DND-41 (cell line): Measurements from ENCODE around the gene RPAIN.
A peak's percentile ranks its signal among the peaks of the same experiment; 100 is the strongest.

Experiments used
- ATAC-seq: fragments of 200-7000 bp; cut with Tn5 transposase; 3 replicates; pipeline ENCODE4 v1.9.1; 2021; ENCODE audit warnings: low read depth; ENCODE audit not compliant: insufficient read depth
- DNase-seq: peaks from one replicate; pipeline ENCODE4 v3.0.0-alpha.2; 2020
- H2AFZ ChIP-seq: 2 replicates; pipeline ENCODE4 v1.6.0; 2012; ENCODE audit warnings: low read depth, low read length
- H3K27ac ChIP-seq: 2 replicates; pipeline ENCODE4 v1.5.1; 2012; ENCODE audit warnings: low read length, inconsistent platforms
- H3K27me3 ChIP-seq: fragments of 200-600 bp; sonication (generic); 2 replicates; pipeline ENCODE4 v1.6.0; 2012; ENCODE audit warnings: low read length, mild to moderate bottlenecking, inconsistent platforms; ENCODE audit not compliant: insufficient read depth, poor library complexity
- H3K36me3 ChIP-seq: 2 replicates; pipeline ENCODE4 v1.5.1; 2012; ENCODE audit warnings: low read length, inconsistent platforms; ENCODE audit not compliant: insufficient read depth
- H3K4me1 ChIP-seq: 2 replicates; pipeline ENCODE4 v1.5.1; 2012; ENCODE audit warnings: mild to moderate bottlenecking, low read length; ENCODE audit not compliant: insufficient read depth
- H3K4me2 ChIP-seq: 2 replicates; pipeline ENCODE4 v1.6.0; 2012; ENCODE audit warnings: mild to moderate bottlenecking, moderate library complexity, low read length, inconsistent platforms; ENCODE audit not compliant: insufficient read depth
- H3K4me3 ChIP-seq, 2 experiments: fragments of 200-600 bp in 1 of 2; shearing (Covaris generic) in 1 of 2; 2 replicates each; pipeline ENCODE4 v1.5.1; 2012 to 2016; ENCODE audit warnings: inconsistent platforms in 2 of 2, low read length in 2 of 2, mild to moderate bottlenecking in 2 of 2, low read depth in 1 of 2, moderate library complexity in 1 of 2
- H3K79me2 ChIP-seq: 2 replicates; pipeline ENCODE4 v1.6.0; 2012; ENCODE audit warnings: low read length, inconsistent platforms; ENCODE audit not compliant: insufficient read depth
- H3K9ac ChIP-seq: 2 replicates; pipeline ENCODE4 v1.6.0; 2012; ENCODE audit warnings: low read depth, mild to moderate bottlenecking, inconsistent platforms, low read length, moderate library complexity
- H3K9me3 ChIP-seq: 2 replicates; pipeline ENCODE4 v1.5.1; 2012; ENCODE audit warnings: low read length, moderate library complexity, mild to moderate bottlenecking, inconsistent platforms; ENCODE audit not compliant: insufficient read depth, severe bottlenecking
- H4K20me1 ChIP-seq: 2 replicates; pipeline ENCODE4 v1.6.0; 2012; ENCODE audit warnings: low read length; ENCODE audit not compliant: insufficient read depth
- CTCF ChIP-seq: IDR thresholded peaks from 2 replicates; pipeline ENCODE4 v1.5.1; 2012; ENCODE audit warnings: borderline replicate concordance, low read length, moderate library complexity, mild to moderate bottlenecking; ENCODE audit not compliant: poor library complexity, severe bottlenecking; ENCODE audit errors: extremely low read depth
- EZH2 ChIP-seq: IDR thresholded peaks from 3 replicates; pipeline ENCODE4 v1.6.1; 2012; ENCODE audit warnings: borderline replicate concordance, low read depth, mild to moderate bottlenecking, moderate library complexity, low read length, inconsistent platforms; ENCODE audit not compliant: severe bottlenecking

Gene RPAIN

GRCh38 chr17:5468075-5468473 lies 48.1 kb downstream of the RPAIN start:
- peaks cover 33% of the 10 kb centered on the region for H3K36me3 ChIP-seq
- TF ChIP-seq EZH2 = no peak
- no peak for TF ChIP-seq CTCF

GRCh38 chr17:5472511-5472910 lies 52.5 kb downstream of the RPAIN start:
- Histone ChIP-seq H3K4me1 (peaks cover 7% of the 10 kb centered on the region), H3K36me3 (peaks cover 51% of the 10 kb centered on the region), H3K27me3 (no peaks in the 10 kb centered on the region), H3K27ac (no peak overlapping the region), H4K20me1 (no peaks in the 10 kb centered on the region), H3K79me2 (peaks cover 22% of the 10 kb centered on the region), H3K4me2 (no peak overlapping the region), H3K9me3 (no peaks in the 10 kb centered on the region), H3K9ac (no peak overlapping the region), H2AFZ (no peak overlapping the region), H3K4me3 (no peak overlapping the region)
- DNase-seq (no peak), ATAC-seq (no peak)
- TF ChIP-seq CTCF = no peak
- no peak for TF ChIP-seq EZH2

More at GRCh38 chr17:5468075-5468473, 48.1 kb downstream of the RPAIN start:
- Histone ChIP-seq H3K4me2 (peak overlapping the region; percentile 67), H3K9ac (peak overlapping the region; percentile 84), H4K20me1 (peaks cover 35% of the 10 kb centered on the region; the same call in 1 of the 2 replicates), H3K27ac (peak overlapping the region; percentile 67), H3K27me3 (no peaks in the 10 kb centered on the region), H3K79me2 (peaks cover 58% of the 10 kb centered on the region), H2AFZ (peak overlapping the region; percentile 78), H3K4me3 (peak overlapping the region; percentile 96 to 98), H3K9me3 (no peaks in the 10 kb centered on the region), H3K4me1 (peaks cover 35% of the 10 kb centered on the region)
- DNase-seq (peak; percentile 23), ATAC-seq (peak; percentile 36)

GRCh38 chr17:5473906-5474305 lies 53.9 kb downstream of the RPAIN start:
- peaks cover 12% of the 10 kb centered on the region for H3K79me2 ChIP-seq
- ATAC-seq (no peak), DNase-seq (no peak)
- no peak overlapping the region for H3K9ac ChIP-seq
- TF ChIP-seq EZH2 (no peak), CTCF (no peak)
- H2AFZ ChIP-seq = no peak overlapping the region
- no peak overlapping the region for H3K4me2 ChIP-seq
- peaks cover 5% of the 10 kb centered on the region for H3K4me1 ChIP-seq
- no peak overlapping the region for H3K27ac ChIP-seq
- H3K9me3 ChIP-seq = no peaks in the 10 kb centered on the region
- H3K36me3 ChIP-seq = peaks cover 59% of the 10 kb centered on the region
- H4K20me1 ChIP-seq = no peaks in the 10 kb centered on the region
- H3K4me3 ChIP-seq = no peak overlapping the region
- no peaks in the 10 kb centered on the region for H3K27me3 ChIP-seq

DNA sequence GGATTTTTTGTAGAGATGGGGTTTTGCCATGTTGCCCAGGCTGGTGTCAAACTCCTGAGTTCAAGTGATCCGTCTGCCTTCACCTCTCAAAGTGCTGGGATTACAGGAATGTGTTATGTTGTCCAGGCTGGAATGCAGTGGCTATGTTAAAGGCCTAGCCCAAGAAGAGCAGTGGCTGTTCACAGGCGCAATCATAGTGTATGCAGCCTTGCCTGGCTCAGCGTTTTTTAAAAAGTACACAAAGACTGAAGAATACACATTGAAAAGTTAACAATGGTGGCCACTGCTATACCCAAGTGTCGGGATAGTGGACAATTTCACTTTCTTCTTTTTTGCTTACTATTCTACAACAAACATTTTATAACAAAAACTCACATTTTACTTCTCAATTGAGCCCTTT lies 59.0 kb downstream of the RPAIN start:
- Histone ChIP-seq H4K20me1 (0 out of 2 replicates have a peak, but pooled peaks cover 2% of the 10 kb centered on the region), H2AFZ (no peak overlapping the region), H3K79me2 (peaks cover 49% of the 10 kb centered on the region), H3K4me3 (no peak overlapping the region), H3K27ac (no peak overlapping the region), H3K27me3 (no peaks in the 10 kb centered on the region), H3K4me2 (no peak overlapping the region), H3K4me1 (peaks cover 10% of the 10 kb centered on the region), H3K9ac (no peak overlapping the region), H3K9me3 (no peaks in the 10 kb centered on the region), H3K36me3 (peaks cover 91% of the 10 kb centered on the region)
- TF ChIP-seq CTCF (no peak), EZH2 (no peak)
- ATAC-seq = no peak
- DNase-seq = no peak
